Measurements from ENCODE around the gene TBCK. TPM values are rescaled to one million over a fixed set of nuclear protein-coding genes. Genes with fewer than 3 reads are reported as not detected.

TBCK gene
- total and polyA plus RNA-seq, 9 of the 15 experiments (the other 6 are each of a cell fraction or from before 2014, with no cell fraction given), result 5.3 to 26.6 (median 16.2) TPM

DNA sequence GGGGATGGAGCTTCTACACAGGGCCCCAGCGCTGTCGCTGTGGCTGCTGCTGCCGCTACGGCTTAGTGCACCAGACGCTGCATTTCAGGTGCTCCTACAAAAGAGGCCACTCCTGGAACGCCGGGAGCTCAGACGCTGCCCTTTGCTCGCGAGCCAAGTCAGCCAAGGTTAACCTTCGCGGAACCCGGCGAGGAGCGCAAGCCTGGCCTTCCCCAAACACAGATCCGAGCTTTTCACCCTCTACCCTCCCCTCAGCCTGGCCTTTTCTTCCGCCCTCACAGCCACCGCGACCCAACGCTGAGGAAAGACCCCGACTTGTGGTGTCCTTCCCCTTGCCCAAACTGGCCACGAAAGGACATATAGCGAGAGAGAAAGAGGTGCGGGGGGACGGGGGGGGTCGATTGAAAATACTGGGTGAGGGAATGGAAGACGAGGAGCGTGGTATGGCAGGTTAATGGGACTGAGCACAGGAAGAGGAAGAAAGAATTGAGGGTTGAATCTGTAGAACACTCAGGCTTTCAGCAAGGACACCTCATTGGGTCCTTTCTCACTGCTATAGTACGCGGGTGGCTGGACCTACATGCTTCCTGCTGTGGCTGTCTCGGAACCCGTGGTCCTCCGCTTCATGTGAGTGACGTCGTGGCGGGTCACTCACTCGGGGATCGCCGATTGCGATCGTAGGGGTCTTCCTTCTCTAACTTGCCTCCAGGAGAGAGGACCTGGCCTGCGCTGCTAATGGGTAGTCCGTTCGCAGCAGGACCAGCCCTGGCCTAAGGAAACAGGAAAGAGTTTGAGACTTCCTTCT is at the start of gene TBCK, which contains the start of gene AIMP1 (continued):
- TF ChIP-seq, protein P1, sequence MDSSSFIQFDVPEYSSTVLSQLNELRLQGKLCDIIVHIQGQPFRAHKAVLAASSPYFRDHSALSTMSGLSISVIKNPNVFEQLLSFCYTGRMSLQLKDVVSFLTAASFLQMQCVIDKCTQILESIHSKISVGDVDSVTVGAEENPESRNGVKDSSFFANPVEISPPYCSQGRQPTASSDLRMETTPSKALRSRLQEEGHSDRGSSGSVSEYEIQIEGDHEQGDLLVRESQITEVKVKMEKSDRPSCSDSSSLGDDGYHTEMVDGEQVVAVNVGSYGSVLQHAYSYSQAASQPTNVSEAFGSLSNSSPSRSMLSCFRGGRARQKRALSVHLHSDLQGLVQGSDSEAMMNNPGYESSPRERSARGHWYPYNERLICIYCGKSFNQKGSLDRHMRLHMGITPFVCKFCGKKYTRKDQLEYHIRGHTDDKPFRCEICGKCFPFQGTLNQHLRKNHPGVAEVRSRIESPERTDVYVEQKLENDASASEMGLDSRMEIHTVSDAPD (CRISPR knock-in tag; IDR thresholded peaks at IDR 0.05), result no peak
- no peak for TF ChIP-seq KAT2B (IDR thresholded peaks at IDR 0.05; ENCODE audit: low read depth, low read length)
- TF ChIP-seq ZNF347 (CRISPR knock-in tag; IDR thresholded peaks at IDR 0.05; ENCODE audit: low read depth), result no peak
- no peak for TF ChIP-seq CBX5 (IDR thresholded peaks at IDR 0.05; ENCODE audit: borderline replicate concordance, low read depth)
- TF ChIP-seq ZNF583 (CRISPR knock-in tag; IDR thresholded peaks at IDR 0.05), result no peak
- TF ChIP-seq ILK (tag; IDR thresholded peaks at IDR 0.05; ENCODE audit: borderline replicate concordance, low read depth), result no peak
- TF ChIP-seq MYBL2 (IDR thresholded peaks at IDR 0.05; ENCODE audit: low read depth), result no peak
- TF ChIP-seq MYBL2 (CRISPR knock-in tag; IDR thresholded peaks at IDR 0.05; ENCODE audit: borderline replicate concordance), result no peak
- TF ChIP-seq ESRRA (IDR thresholded peaks at IDR 0.05; ENCODE audit: borderline replicate concordance, low read depth), result peak; percentile 67; the same call in 1 of the 2 replicates
- no peak for TF ChIP-seq ZNF197 (CRISPR knock-in tag; IDR thresholded peaks at IDR 0.05; ENCODE audit: low read depth)
- TF ChIP-seq RHOXF2B (CRISPR knock-in tag; conservative IDR thresholded peaks at IDR 0.05), result no peak
- TF ChIP-seq ZFP1 (CRISPR knock-in tag; IDR thresholded peaks at IDR 0.05), result no peak
- TF ChIP-seq, protein P2, sequence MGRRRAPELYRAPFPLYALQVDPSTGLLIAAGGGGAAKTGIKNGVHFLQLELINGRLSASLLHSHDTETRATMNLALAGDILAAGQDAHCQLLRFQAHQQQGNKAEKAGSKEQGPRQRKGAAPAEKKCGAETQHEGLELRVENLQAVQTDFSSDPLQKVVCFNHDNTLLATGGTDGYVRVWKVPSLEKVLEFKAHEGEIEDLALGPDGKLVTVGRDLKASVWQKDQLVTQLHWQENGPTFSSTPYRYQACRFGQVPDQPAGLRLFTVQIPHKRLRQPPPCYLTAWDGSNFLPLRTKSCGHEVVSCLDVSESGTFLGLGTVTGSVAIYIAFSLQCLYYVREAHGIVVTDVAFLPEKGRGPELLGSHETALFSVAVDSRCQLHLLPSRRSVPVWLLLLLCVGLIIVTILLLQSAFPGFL (CRISPR knock-in tag; IDR thresholded peaks at IDR 0.05), result no peak
- peak; percentile 28; the same call in 1 of the 2 replicates for TF ChIP-seq NFIC (IDR thresholded peaks at IDR 0.05)
- no peak for TF ChIP-seq ZNF75A (CRISPR knock-in tag; IDR thresholded peaks at IDR 0.05)
- no peak for TF ChIP-seq ZNF143 (CRISPR knock-in tag; IDR thresholded peaks at IDR 0.05)
- no peak for TF ChIP-seq SMC3 (conservative IDR thresholded peaks at IDR 0.05; ENCODE audit: insufficient read depth, low read depth, low read length)
- TF ChIP-seq, protein P3, sequence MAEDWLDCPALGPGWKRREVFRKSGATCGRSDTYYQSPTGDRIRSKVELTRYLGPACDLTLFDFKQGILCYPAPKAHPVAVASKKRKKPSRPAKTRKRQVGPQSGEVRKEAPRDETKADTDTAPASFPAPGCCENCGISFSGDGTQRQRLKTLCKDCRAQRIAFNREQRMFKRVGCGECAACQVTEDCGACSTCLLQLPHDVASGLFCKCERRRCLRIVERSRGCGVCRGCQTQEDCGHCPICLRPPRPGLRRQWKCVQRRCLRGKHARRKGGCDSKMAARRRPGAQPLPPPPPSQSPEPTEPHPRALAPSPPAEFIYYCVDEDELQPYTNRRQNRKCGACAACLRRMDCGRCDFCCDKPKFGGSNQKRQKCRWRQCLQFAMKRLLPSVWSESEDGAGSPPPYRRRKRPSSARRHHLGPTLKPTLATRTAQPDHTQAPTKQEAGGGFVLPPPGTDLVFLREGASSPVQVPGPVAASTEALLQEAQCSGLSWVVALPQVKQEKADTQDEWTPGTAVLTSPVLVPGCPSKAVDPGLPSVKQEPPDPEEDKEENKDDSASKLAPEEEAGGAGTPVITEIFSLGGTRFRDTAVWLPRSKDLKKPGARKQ (CRISPR knock-in tag; IDR thresholded peaks at IDR 0.05), result no peak
- TF ChIP-seq, protein P4, sequence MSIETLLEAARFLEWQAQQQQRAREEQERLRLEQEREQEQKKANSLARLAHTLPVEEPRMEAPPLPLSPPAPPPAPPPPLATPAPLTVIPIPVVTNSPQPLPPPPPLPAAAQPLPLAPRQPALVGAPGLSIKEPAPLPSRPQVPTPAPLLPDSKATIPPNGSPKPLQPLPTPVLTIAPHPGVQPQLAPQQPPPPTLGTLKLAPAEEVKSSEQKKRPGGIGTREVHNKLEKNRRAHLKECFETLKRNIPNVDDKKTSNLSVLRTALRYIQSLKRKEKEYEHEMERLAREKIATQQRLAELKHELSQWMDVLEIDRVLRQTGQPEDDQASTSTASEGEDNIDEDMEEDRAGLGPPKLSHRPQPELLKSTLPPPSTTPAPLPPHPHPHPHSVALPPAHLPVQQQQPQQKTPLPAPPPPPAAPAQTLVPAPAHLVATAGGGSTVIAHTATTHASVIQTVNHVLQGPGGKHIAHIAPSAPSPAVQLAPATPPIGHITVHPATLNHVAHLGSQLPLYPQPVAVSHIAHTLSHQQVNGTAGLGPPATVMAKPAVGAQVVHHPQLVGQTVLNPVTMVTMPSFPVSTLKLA (conservative IDR thresholded peaks at IDR 0.05), result peak; percentile 89 to 94
- 0 out of 2 replicates have a peak, but pooled peaks have one; percentile 17 for TF ChIP-seq GTF2F1 (IDR thresholded peaks at IDR 0.05; ENCODE audit: low read depth, low read length)
- TF ChIP-seq, protein P5, sequence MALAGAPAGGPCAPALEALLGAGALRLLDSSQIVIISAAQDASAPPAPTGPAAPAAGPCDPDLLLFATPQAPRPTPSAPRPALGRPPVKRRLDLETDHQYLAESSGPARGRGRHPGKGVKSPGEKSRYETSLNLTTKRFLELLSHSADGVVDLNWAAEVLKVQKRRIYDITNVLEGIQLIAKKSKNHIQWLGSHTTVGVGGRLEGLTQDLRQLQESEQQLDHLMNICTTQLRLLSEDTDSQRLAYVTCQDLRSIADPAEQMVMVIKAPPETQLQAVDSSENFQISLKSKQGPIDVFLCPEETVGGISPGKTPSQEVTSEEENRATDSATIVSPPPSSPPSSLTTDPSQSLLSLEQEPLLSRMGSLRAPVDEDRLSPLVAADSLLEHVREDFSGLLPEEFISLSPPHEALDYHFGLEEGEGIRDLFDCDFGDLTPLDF (CRISPR knock-in tag; IDR thresholded peaks at IDR 0.05), result no peak; the same call in 1 of the 2 replicates

All from K562 (cell line).